Measurements from ENCODE around the gene RREB1. TPM values are rescaled to one million over a fixed set of nuclear protein-coding genes. Genes with fewer than 3 reads are reported as not detected.

Gene RREB1
- total and polyA plus RNA-seq, 2 experiments from 2014 or later: 6.4 to 12.4 TPM

DNA sequence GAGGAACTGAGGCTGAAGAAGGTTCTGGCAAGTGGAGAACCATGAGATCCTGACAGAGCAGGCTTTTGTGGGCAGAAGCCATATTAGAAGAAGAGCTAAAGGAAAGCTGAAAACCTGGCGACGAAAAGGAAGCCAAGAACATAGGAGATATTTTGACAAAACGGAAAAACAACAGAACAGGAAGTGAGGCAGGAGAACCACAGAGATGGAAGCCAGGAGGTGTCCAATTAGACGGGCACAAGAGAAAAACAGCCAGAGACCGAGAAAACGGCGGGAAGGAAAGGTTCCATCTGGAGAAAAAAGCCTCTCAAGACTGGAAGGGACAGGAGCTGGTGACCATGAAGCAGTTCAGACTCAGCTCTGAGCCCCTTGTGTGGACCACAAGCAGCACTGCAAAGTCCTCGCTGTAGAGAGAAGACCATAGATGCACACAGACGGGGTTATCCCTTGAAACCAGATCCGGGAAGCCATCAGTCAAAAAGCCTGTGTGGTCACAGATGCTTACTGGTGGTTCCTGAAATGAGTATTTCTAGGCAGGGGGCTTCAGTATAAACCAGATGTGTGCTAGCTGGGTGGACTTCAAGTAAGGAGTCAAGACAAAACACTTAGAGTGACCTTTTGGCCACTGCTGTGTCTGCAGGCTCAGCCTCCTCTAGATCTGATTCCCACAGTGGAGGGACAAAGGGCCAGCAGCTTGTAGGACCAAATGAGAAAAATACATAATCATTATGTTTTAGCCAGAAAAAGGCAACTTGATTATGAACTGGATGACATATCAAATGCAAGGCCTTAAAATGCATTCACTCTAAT, 174.5 kb downstream of the RREB1 start:
- Histone ChIP-seq H3F3A (ENCODE audit: insufficient read depth) (peaks cover 52% of the 10 kb centered on the region), H3K9ac (no peak overlapping the region), H2AFZ (no peak overlapping the region), H3K36me3 (ENCODE audit: low read depth) (peaks cover 23% of the 10 kb centered on the region), H3K79me2 (ENCODE audit: insufficient read depth) (no peaks in the 10 kb centered on the region), H3K9me3 (ENCODE audit: low read depth) (no peaks in the 10 kb centered on the region), H3K27ac (no peak overlapping the region), H4K20me1 (ENCODE audit: insufficient read depth) (no peaks in the 10 kb centered on the region), H3K27me3 (replicated peaks; ENCODE audit: insufficient read depth) (no peaks in the 10 kb centered on the region), H3K4me3 (no peak overlapping the region), H3K4me1 (ENCODE audit: insufficient read depth) (no peaks in the 10 kb centered on the region), H3K4me2 (ENCODE audit: unreplicated experiment) (no peak overlapping the region), H3K9me2 (ENCODE audit: insufficient read depth) (no peaks in the 10 kb centered on the region)
- WGBS, 2 experiments (ENCODE audit: low coverage in 1 of 2, low lambda C conversion rate in 2 of 2, missing lambda C conversion rate in 2 of 2): 82% methylated on average over 10 of the region's 10 CpGs
- DNase-seq: no peak
- in situ Hi-C loops (cut with MboI): no loop called here
- TF ChIP-seq EZH2 (IDR thresholded peaks at IDR 0.05; ENCODE audit: insufficient read depth, poor library complexity, severe bottlenecking) (no peak), EZH2phosphoT487 (IDR thresholded peaks at IDR 0.05; ENCODE audit: insufficient read depth, low read depth) (no peak)

DNA sequence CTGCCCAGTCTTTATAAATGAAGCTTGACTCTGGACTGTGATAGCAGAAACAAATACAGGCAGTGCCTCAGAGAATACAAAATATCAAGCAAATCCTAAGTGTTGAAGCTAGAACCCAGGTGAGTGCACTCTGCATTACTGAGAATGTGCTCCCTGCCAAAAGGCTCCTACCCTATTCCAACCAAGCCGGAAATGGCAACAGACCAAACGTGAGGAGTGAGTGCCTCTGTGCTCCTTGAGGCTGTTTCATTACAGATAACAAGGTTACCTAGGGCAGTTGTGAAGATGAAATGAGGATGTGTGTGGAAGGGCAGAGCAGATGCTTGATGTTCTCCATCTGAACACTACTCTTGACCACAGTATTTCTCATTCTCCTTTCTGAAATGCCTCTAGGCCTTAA, 175.9 kb downstream of the RREB1 start:
- H4K20me1 ChIP-seq (ENCODE audit: insufficient read depth): no peaks in the 10 kb centered on the region
- H3K9me3 ChIP-seq (ENCODE audit: low read depth): no peaks in the 10 kb centered on the region
- 75 to 80% methylated on average over 2 of the region's 2 CpGs for WGBS, 2 experiments (ENCODE audit: low coverage in 1 of 2, low lambda C conversion rate in 2 of 2, missing lambda C conversion rate in 2 of 2)
- no peak overlapping the region for H3K9ac ChIP-seq
- H3K79me2 ChIP-seq (ENCODE audit: insufficient read depth): no peaks in the 10 kb centered on the region
- H3K4me2 ChIP-seq (ENCODE audit: unreplicated experiment): no peak overlapping the region
- H3K27me3 ChIP-seq (replicated peaks; ENCODE audit: insufficient read depth): no peaks in the 10 kb centered on the region
- TF ChIP-seq EZH2phosphoT487 (IDR thresholded peaks at IDR 0.05; ENCODE audit: insufficient read depth, low read depth) (no peak), EZH2 (IDR thresholded peaks at IDR 0.05; ENCODE audit: insufficient read depth, poor library complexity, severe bottlenecking) (no peak)
- no peak overlapping the region for H3K4me3 ChIP-seq
- peaks cover 37% of the 10 kb centered on the region for H3K36me3 ChIP-seq (ENCODE audit: low read depth)
- DNase-seq: no peak
- in situ Hi-C loops (cut with MboI): no loop called here
- H2AFZ ChIP-seq: no peak overlapping the region
- no peaks in the 10 kb centered on the region for H3K4me1 ChIP-seq (ENCODE audit: insufficient read depth)
- H3F3A ChIP-seq (ENCODE audit: insufficient read depth): peaks cover 45% of the 10 kb centered on the region
- no peaks in the 10 kb centered on the region for H3K9me2 ChIP-seq (ENCODE audit: insufficient read depth)
- H3K27ac ChIP-seq: no peak overlapping the region

DNA sequence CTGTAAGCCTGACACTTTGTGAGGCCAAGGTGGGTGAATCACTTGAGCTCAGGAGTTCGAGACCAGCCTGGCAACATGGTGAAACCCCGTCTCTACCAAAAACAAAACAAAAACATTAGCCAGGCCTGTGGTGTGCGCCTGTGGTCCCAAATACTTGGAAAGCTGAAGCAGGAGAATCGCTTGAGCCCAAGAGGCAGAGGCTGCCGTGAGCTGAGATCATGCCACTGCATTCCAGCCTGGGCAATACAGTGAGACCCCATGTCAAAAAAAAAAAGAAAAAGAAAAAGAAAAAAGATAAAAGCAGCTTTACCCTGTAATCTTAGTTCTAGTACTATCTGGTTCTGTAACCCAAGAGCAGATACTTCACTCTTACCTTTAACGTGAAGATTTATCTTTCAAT, 177.7 kb downstream of the RREB1 start:
- H3K27ac ChIP-seq: no peak overlapping the region
- no peak for DNase-seq
- in situ Hi-C loops (cut with MboI): no loop called here
- TF ChIP-seq EZH2 (IDR thresholded peaks at IDR 0.05; ENCODE audit: insufficient read depth, poor library complexity, severe bottlenecking) (no peak), EZH2phosphoT487 (IDR thresholded peaks at IDR 0.05; ENCODE audit: insufficient read depth, low read depth) (no peak)
- no peaks in the 10 kb centered on the region for H3K4me1 ChIP-seq (ENCODE audit: insufficient read depth)
- peaks cover 37% of the 10 kb centered on the region for H3F3A ChIP-seq (ENCODE audit: insufficient read depth)
- no peak overlapping the region for H3K4me2 ChIP-seq (ENCODE audit: unreplicated experiment)
- 98 to 100% methylated on average over 6 of the region's 6 CpGs for WGBS, 2 experiments (ENCODE audit: low coverage in 1 of 2, low lambda C conversion rate in 2 of 2, missing lambda C conversion rate in 2 of 2)
- H3K79me2 ChIP-seq (ENCODE audit: insufficient read depth): no peaks in the 10 kb centered on the region
- no peak overlapping the region for H3K9ac ChIP-seq
- H3K27me3 ChIP-seq (replicated peaks; ENCODE audit: insufficient read depth): no peaks in the 10 kb centered on the region
- H2AFZ ChIP-seq: no peak overlapping the region
- H3K9me2 ChIP-seq (ENCODE audit: insufficient read depth): no peaks in the 10 kb centered on the region
- peaks cover 54% of the 10 kb centered on the region for H3K36me3 ChIP-seq (ENCODE audit: low read depth)
- H3K4me3 ChIP-seq: no peak overlapping the region
- H4K20me1 ChIP-seq (ENCODE audit: insufficient read depth): no peaks in the 10 kb centered on the region
- H3K9me3 ChIP-seq (ENCODE audit: low read depth): no peaks in the 10 kb centered on the region

DNA sequence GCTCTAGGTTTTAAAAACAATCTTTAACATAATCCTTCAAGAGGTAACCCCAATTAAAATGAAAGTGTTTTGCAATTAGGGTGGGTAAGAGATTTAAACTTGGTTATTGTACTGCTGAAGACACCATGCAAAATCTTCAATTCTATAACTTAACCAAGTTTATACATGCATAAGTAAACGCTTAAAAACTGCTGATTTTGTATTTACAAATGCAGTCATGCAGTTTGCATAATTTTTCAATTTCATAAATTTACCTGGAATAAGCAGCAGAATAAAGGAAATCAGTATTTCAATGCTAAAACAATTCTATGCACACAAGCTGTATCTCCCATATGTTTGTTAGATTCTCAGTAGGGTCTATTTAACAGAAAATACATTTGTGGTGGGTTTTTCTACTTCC, 182.3 kb downstream of the RREB1 start:
- H3K9me3 ChIP-seq (ENCODE audit: low read depth): no peaks in the 10 kb centered on the region
- DNase-seq: no peak
- no peak overlapping the region for H3K4me3 ChIP-seq
- peaks cover 24% of the 10 kb centered on the region for H3K79me2 ChIP-seq (ENCODE audit: insufficient read depth)
- no peaks in the 10 kb centered on the region for H3K27me3 ChIP-seq (replicated peaks; ENCODE audit: insufficient read depth)
- H4K20me1 ChIP-seq (ENCODE audit: insufficient read depth): no peaks in the 10 kb centered on the region
- WGBS, 2 experiments (ENCODE audit: low coverage in 1 of 2, low lambda C conversion rate in 2 of 2, missing lambda C conversion rate in 2 of 2): 50 to 59% methylated on average over 1 of the region's 1 CpG
- no peak overlapping the region for H3K4me2 ChIP-seq (ENCODE audit: unreplicated experiment)
- H3F3A ChIP-seq (ENCODE audit: insufficient read depth): peaks cover 23% of the 10 kb centered on the region; the same call in 1 of the 2 replicates
- no peak for TF ChIP-seq EZH2phosphoT487 (IDR thresholded peaks at IDR 0.05; ENCODE audit: insufficient read depth, low read depth)
- no peak for TF ChIP-seq EZH2 (IDR thresholded peaks at IDR 0.05; ENCODE audit: insufficient read depth, poor library complexity, severe bottlenecking)
- H3K9me2 ChIP-seq (ENCODE audit: insufficient read depth): no peaks in the 10 kb centered on the region
- H3K36me3 ChIP-seq (ENCODE audit: low read depth): peaks cover 76% of the 10 kb centered on the region
- no peak overlapping the region for H3K27ac ChIP-seq
- in situ Hi-C loops (cut with MboI): no loop called here
- no peak overlapping the region for H2AFZ ChIP-seq
- no peak overlapping the region for H3K9ac ChIP-seq
- H3K4me1 ChIP-seq (ENCODE audit: insufficient read depth): peaks cover 14% of the 10 kb centered on the region
